GM20000 (cell line): Measurements from ENCODE around the gene OR6C6.

ENCODE experiments used
- DNase-seq: peaks from one replicate; pipeline ENCODE4 v3.0.0; 2012; ENCODE audit warnings: low spot score
- TF ChIP-seq, protein P1 (sequence below): IDR thresholded peaks from 2 replicates; pipeline ENCODE4 v1.5.1; 2012; ENCODE audit warnings: mild to moderate bottlenecking, control low read depth; ENCODE audit errors: extremely low read depth, missing control alignments

OR6C6 gene

DNA sequence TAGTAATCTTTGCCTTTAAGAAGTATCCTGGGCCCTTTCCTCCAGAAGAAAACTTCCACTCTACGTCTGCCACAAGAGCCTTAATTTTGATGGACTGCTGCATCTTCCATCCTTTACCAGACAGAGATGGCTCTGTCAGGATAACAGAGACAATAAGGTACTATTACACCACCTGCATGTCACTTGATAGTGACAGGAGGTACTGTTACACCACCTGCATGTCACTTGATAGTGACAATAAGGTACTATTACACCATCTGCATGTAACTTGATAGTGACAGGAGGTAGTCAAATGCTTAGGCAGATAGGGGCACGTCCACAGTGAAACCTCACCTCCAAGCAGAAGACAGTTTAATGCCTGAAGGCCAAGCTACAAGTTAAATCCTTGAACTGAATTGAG, 38.1 kb downstream of the OR6C6 start:
- no peak for DNase-seq
- TF ChIP-seq, protein P1, sequence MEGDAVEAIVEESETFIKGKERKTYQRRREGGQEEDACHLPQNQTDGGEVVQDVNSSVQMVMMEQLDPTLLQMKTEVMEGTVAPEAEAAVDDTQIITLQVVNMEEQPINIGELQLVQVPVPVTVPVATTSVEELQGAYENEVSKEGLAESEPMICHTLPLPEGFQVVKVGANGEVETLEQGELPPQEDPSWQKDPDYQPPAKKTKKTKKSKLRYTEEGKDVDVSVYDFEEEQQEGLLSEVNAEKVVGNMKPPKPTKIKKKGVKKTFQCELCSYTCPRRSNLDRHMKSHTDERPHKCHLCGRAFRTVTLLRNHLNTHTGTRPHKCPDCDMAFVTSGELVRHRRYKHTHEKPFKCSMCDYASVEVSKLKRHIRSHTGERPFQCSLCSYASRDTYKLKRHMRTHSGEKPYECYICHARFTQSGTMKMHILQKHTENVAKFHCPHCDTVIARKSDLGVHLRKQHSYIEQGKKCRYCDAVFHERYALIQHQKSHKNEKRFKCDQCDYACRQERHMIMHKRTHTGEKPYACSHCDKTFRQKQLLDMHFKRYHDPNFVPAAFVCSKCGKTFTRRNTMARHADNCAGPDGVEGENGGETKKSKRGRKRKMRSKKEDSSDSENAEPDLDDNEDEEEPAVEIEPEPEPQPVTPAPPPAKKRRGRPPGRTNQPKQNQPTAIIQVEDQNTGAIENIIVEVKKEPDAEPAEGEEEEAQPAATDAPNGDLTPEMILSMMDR = no peak

DNA sequence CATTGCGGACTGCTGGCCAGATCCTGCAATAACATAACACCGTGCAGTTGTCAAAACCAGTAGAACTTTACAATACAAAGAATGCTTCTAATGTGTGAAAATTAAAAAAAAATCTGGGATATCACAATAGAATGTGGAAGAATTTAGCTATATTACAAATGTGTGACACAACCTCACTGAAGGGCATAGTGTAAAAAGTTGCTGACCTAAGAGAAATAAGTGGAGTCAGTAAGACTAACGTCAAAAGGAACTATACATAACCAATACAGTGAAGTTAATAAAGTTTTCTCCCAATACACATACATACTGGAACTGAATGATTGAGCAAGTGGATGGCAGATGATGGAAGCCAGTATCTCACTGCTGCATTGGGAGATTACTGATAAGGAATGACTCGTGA, 39.5 kb downstream of the OR6C6 start:
- DNase-seq = no peak
- TF ChIP-seq, protein P1 = no peak

DNA sequence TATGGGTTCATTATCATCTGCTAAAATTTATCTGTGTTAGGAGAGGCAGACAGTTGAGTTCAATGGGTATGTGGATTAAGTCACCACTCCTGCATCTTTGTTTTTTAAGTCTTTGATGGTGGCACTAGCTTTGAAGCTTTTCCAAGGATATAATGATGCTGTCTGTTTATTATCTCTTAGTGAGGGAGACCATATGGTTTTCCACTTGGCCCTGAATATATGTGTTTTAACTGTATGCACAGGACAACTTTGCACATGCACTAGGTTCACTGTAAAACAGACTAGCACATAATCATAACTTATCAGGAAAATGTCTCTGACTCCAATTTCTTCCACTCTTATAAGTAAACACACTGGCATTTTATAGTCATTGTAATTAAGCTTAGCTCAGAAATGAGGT, 43.1 kb downstream of the OR6C6 start:
- DNase-seq = no peak
- TF ChIP-seq, protein P1 = no peak

DNA sequence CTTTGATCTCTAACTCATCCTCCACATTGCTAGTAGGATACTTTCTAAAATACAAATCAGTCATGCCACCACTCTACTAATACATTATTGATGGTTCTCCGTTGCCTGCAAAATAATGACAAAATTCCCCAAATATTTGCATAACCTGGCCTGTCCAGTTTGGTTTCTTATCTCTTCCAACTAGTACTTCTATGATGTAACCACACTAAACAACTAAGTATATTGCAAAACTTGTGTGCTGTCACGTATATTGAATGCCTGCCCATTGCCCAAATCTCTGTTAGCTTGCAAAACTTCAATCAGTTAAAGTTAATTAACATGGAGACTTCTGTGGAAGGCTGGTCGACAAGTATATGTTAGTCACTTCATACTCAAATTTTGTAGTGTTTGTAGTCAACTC, 45.4 kb downstream of the OR6C6 start:
- TF ChIP-seq, protein P1 = no peak

DNA sequence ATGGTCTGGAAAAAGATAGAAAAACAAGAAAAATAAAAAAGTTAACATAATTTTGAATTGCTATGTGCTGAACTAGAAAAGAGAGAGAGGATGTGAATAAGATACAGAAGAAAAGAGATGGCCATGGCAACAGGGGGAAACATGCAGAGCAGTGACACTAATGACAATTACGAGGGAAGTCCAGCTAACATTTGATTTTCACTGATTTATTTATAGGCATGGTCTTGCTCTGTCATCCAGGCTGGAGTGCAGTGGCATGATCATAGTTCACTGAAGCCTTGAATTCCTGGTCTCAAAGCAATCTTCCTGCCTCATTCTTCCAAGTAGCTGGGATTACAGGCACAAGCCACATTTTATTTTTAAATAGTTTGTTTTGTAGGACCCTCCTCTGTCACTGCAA, 50.2 kb downstream of the OR6C6 start:
- TF ChIP-seq, protein P1 = no peak
- no peak for DNase-seq

More for the DNA sequence above, 45.4 kb downstream of the OR6C6 start:
- DNase-seq = no peak

DNA sequence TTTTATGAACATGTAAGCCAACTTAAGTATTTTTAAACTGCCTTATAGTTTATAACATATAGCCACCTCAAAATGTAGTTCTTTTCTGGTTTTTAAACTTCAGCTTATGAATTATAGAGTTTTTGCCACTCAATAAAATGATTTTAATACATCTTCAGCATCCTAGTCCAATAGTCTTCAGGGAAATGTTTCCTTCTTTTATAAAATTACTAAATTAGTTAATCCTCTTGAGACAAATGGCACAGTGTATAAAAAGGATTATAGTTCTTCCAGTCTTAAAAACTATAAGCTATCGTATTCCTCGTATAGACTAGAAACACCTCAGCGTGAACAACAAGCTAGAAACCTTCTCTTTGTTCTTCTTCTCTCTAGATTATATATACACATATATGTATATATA, 52.1 kb downstream of the OR6C6 start, which contains the start of gene OR6C74:
TSS of gene OR6C74 (plus strand) at position 301 of the 400 bp plus-strand sequence. CDS start 2,679 bp downstream, outside the sequence.
- DNase-seq = no peak
- TF ChIP-seq, protein P1 = no peak
